K562 (cell line): ENCODE results near the gene GVQW3. TPM values are rescaled to one million over a fixed set of nuclear protein-coding genes. Genes with fewer than 3 reads are reported as not detected.

ENCODE experiments used
- ATAC-seq: fragments of 200-7000 bp; cut with Tn5 transposase; 3 replicates; pipeline ENCODE4 v1.9.1; 2020; ENCODE audit warnings: moderate library complexity
- BruUV-seq: library from RNA; stranded (reverse); fragments of 400-500 nt; replicated peaks from 2 replicates; lab custom pipeline; 2021; lab: Mats Ljungman, UMichigan
- CTCF ChIA-PET: fragments of 300-600 bp; formaldehyde crosslinking; extraction: SDS; loops from one replicate; lab custom pipeline; 2021; ENCODE audit warnings: low intra/inter-chr PET ratio; lab: Yijun Ruan, JAX
- POLR2A ChIA-PET: fragments of 300-600, 350-650 bp; sonication (Branson Sonifier 250); formaldehyde crosslinking; extraction: SDS; loops from one replicate; lab custom pipeline; 2021; ENCODE audit warnings: antibody characterized with exemption, inconsistent platforms; lab: Yijun Ruan, JAX
- DNase-seq, 4 experiments: peaks; one replicate each; pipeline versions ENCODE4 v3.0.0 to v3.0.0-alpha.2; 2011 to 2018; ENCODE audit warnings: low spot score in 3 of 4, mixed read lengths in 3 of 4; ENCODE audit errors: extremely low read depth in 1 of 4
- FAIRE-seq: peaks from 2 replicates; lab custom pipeline; 2011; peaks lifted over from hg19 to GRCh38; lab: Jason Lieb, UNC
- H2AFZ ChIP-seq: 2 replicates; pipeline ENCODE4 v1.6.0; 2011; ENCODE audit warnings: low read depth, low read length, control low read depth, inconsistent platforms
- H3K27ac ChIP-seq: fragments of 200-600 bp; 3 replicates; pipeline ENCODE4 v1.8.0; 2011; ENCODE audit warnings: low read depth, mild to moderate bottlenecking, control low read depth, inconsistent platforms, low read length, moderate library complexity, mixed read lengths; ENCODE audit errors: extremely low read depth
- H3K27me3 ChIP-seq, 2 experiments: fragments of 300-600 bp in 1 of 2; 2 replicates in 1 of 2; 3 replicates in 1 of 2; pipeline versions ENCODE4 v1.6.0 to v1.8.0; 2011; ENCODE audit warnings: inconsistent platforms in 2 of 2, low read length in 2 of 2, mild to moderate bottlenecking in 1 of 2, mixed read lengths in 1 of 2, moderate library complexity in 1 of 2; ENCODE audit not compliant: control insufficient read depth in 2 of 2, insufficient read depth in 2 of 2
- H3K36me3 ChIP-seq: fragments of 300-600 bp; 3 replicates; pipeline ENCODE4 v1.8.0; 2011; ENCODE audit warnings: mild to moderate bottlenecking, low read length, inconsistent platforms; ENCODE audit not compliant: control insufficient read depth, insufficient read depth
- H3K4me1 ChIP-seq, 2 experiments: fragments of 200-600 bp in 1 of 2; replicated peaks in 1 of 2; 2 replicates in 1 of 2; 3 replicates in 1 of 2; pipeline versions ENCODE4 v1.5.1 to v1.8.0; 2011; ENCODE audit warnings: inconsistent platforms in 2 of 2, low read length in 2 of 2, mild to moderate bottlenecking in 1 of 2, mixed read lengths in 1 of 2, moderate library complexity in 1 of 2; ENCODE audit not compliant: control insufficient read depth in 2 of 2, insufficient read depth in 2 of 2
- H3K4me2 ChIP-seq: 2 replicates; pipeline ENCODE4 v1.6.1; 2011; ENCODE audit warnings: low read length, control low read depth, inconsistent platforms, mixed read lengths; ENCODE audit not compliant: insufficient read depth
- H3K4me3 ChIP-seq: fragments of 200-600 bp; sonication (generic), shearing (Covaris generic); 2 replicates; pipeline ENCODE4 v1.5.1; 2016; ENCODE audit warnings: control low read depth, inconsistent platforms
- H3K79me2 ChIP-seq: fragments of 200-600 bp; 3 replicates; pipeline ENCODE4 v1.8.0; 2011; ENCODE audit warnings: low read length, inconsistent platforms; ENCODE audit not compliant: control insufficient read depth, insufficient read depth
- H3K9ac ChIP-seq, 2 experiments: 2 replicates each; pipeline versions ENCODE4 v1.6.0 to v1.6.1; 2011; ENCODE audit warnings: low read depth in 2 of 2, low read length in 2 of 2, control low read depth in 1 of 2, inconsistent platforms in 1 of 2, mild to moderate bottlenecking in 1 of 2, mixed read lengths in 1 of 2; ENCODE audit not compliant: insufficient read depth in 1 of 2
- H3K9me1 ChIP-seq: one replicate; pipeline ENCODE4 v1.6.0; 2011; ENCODE audit warnings: inconsistent platforms, mild to moderate bottlenecking, low read length, moderate library complexity; ENCODE audit not compliant: control insufficient read depth, insufficient read depth
- H3K9me3 ChIP-seq: replicated peaks from 2 replicates; pipeline ENCODE4 v1.5.1; 2011; ENCODE audit warnings: low read depth, low read length, inconsistent platforms; ENCODE audit not compliant: control insufficient read depth, insufficient read depth
- H4K20me1 ChIP-seq: replicated peaks from 2 replicates; pipeline ENCODE4 v1.6.1; 2011; ENCODE audit warnings: low read length, inconsistent platforms, mixed read lengths; ENCODE audit not compliant: control insufficient read depth, insufficient read depth
- KDM2B ChIP-seq: fragments of 250-450 bp; sonication (Bioruptor Pico); IDR thresholded peaks from 2 replicates; pipeline ENCODE4 v1.8.0; 2021; ENCODE audit warnings: mild to moderate bottlenecking, moderate library complexity
- ZNF766 ChIP-seq: fragments of 200-800 bp; sonication (Bioruptor generic); conservative IDR thresholded peaks from 2 replicates; pipeline ENCODE4 v1.6.1; 2016; ENCODE audit warnings: missing genetic modification characterization, missing compliant biosample characterization
- WGBS: fragments of 100-300 bp; shearing (Covaris generic); methylation state at CpG from one replicate; pipeline ENCODE4 v1.1.6; 2016; ENCODE audit warnings: low coverage, mixed read lengths; ENCODE audit not compliant: insufficient coverage; ENCODE audit errors: missing lambda C conversion rate; 5-methylcytosine and 5-hydroxymethylcytosine counted together
- in situ Hi-C: fragments of 300-500 bp; cut with MboI; formaldehyde crosslinking; loops from 4 replicates; pipeline ENCODE4 v1.15.0; 2018; ENCODE audit warnings: inconsistent platforms, mixed read lengths
- intact Hi-C: fragments of 100-400 bp; cut with micrococcal nuclease; formaldehyde crosslinking; loops from 2 replicates; pipeline ENCODE4 v1.14.2; 2022
- polyA plus RNA-seq, 8 experiments: library from polyadenylated mRNA; depleted of rRNA in 4 of 8; stranded (reverse) in 5 of 8; unstranded in 3 of 8; fragments of >200 nt; fragmentation: Nextera tagmentation in 2 of 8; fragmentation: Illumina TruSeq in 1 of 8; extraction: Ambion mirVana in 2 of 8; extraction: Trizol in 1 of 8; gene quantifications; 2 replicates each; pipeline versions ENCODE4 v1.2.1 to v1.2.3, GENCODE V29; 2011 to 2014; ENCODE audit warnings: inconsistent platforms in 1 of 8, missing spikeins in 1 of 8
- total RNA-seq, 7 experiments: library from RNA; depleted of rRNA in 6 of 7; stranded (reverse); fragments of >200 nt in 6 of 7; fragmentation: Illumina TruSeq in 2 of 7; extraction: Trizol in 2 of 7; gene quantifications; 2 replicates each; pipeline versions ENCODE4 v1.2.1 to v1.2.3, GENCODE V29; 2011 to 2021; ENCODE audit warnings: low replicate concordance in 1 of 7
- TF ChIP-seq, protein P1 (sequence below), 3 experiments: fragments of 200-800 bp in 1 of 3; sonication (Bioruptor generic) in 1 of 3; sonication (generic) in 1 of 3; formaldehyde crosslinking in 1 of 3; IDR thresholded peaks; 2 replicates each; pipeline versions ENCODE4 v1.6.1 to v1.8.0; 2016 to 2022; ENCODE audit warnings: mild to moderate bottlenecking in 2 of 3, missing compliant biosample characterization in 2 of 3, missing genetic modification characterization in 2 of 3, missing genetic modification reagents in 1 of 3
- TF ChIP-seq, protein P2 (sequence below): fragments of 450-650 bp; formaldehyde crosslinking; IDR thresholded peaks from 2 replicates; pipeline ENCODE4 v1.4.0; 2022; ENCODE audit warnings: mild to moderate bottlenecking, moderate library complexity

Gene GVQW3
- total and polyA plus RNA-seq, 9 of the 15 experiments (the other 6 are each of a cell fraction or from before 2014, with no cell fraction given) = 0.66 to 5.7 (median 2.1) TPM

DNA sequence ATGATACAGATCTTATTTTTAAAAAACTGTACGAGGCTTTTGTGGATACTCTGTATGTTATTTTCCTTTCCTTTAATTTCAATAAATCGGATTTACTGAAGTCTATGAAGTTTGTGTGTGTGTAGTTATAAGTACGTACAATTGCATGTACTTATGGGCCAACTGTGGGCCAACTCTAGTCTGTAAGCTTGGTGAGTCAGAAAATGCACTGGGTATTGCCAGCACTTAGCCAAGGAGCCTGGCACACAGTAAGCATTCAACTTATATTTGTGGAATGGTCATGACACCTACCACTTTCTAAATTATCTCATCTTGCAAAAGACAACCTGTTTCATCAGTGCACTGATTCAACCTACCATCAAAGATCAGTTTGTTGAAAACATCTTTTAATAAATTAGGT lies 32.8 kb upstream of the GVQW3 start:
- DNase-seq (no peak), ATAC-seq (no peak), FAIRE-seq (no peak)
- Histone ChIP-seq H3K9me3 (no peaks in the 10 kb centered on the region), H2AFZ (no peak overlapping the region), H3K27me3 (no peaks in the 10 kb centered on the region), H3K4me1 (no peaks in the 10 kb centered on the region), H3K4me2 (no peak overlapping the region), H3K9ac (no peak overlapping the region), H3K9me1 (no peaks in the 10 kb centered on the region), H3K79me2 (no peaks in the 10 kb centered on the region), H3K36me3 (peaks cover 16% of the 10 kb centered on the region; the same call in 2 of the 3 replicates), H4K20me1 (no peaks in the 10 kb centered on the region), H3K27ac (no peak overlapping the region), H3K4me3 (no peak overlapping the region)
- TF ChIP-seq, protein P1, sequence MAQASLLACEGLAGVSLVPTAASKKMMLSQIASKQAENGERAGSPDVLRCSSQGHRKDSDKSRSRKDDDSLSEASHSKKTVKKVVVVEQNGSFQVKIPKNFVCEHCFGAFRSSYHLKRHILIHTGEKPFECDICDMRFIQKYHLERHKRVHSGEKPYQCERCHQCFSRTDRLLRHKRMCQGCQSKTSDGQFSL (CRISPR knock-in tag; IDR thresholded peaks at IDR 0.05) = no peak
- TF ChIP-seq, protein P1 (tag; IDR thresholded peaks at IDR 0.05) = no peak
- TF ChIP-seq, protein P2, sequence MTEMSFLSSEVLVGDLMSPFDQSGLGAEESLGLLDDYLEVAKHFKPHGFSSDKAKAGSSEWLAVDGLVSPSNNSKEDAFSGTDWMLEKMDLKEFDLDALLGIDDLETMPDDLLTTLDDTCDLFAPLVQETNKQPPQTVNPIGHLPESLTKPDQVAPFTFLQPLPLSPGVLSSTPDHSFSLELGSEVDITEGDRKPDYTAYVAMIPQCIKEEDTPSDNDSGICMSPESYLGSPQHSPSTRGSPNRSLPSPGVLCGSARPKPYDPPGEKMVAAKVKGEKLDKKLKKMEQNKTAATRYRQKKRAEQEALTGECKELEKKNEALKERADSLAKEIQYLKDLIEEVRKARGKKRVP (CRISPR knock-in tag) = no peak
- TF ChIP-seq KDM2B (CRISPR knock-in tag) (no peak), ZNF766 (CRISPR knock-in tag) (no peak)
- WGBS = 79% methylated on average over 3 of the region's 3 CpGs
- BruUV-seq = no TSS peak
- POLR2A ChIA-PET = interaction anchor here (0.9 to 1.5 kb wide), 3 partner anchors 9 to 39 kb away, joined by 3 to 5 read pairs (median 3); no protein-coding TSS in a partner anchor
- in situ Hi-C loops (no loop called here), intact Hi-C loops (loop anchor here (10.0 kb wide), 1 partner anchor 76 kb away; no protein-coding TSS in a partner anchor)
- CTCF ChIA-PET = no interaction called here
